NCI-H146 treated with DMSO at 0.1 percent for 48 hours (cell line): Measurements from ENCODE around the gene NIPAL4.
A peak's percentile ranks its signal among the peaks of the same experiment; 100 is the strongest.
"Not testable (repeated sequence)": the region's sequence is repeated elsewhere in the genome, so short reads cannot be mapped to it uniquely, and the experiment has no call there.

Source experiments
- DNase-seq: peaks from one replicate; lab custom pipeline; 2025; ENCODE audit not compliant: unreplicated experiment; lab: John Stamatoyannopoulos, UW

Gene NIPAL4

GRCh38 chr5:157463081-157463480, 3.1 kb downstream of the NIPAL4 start:
- no peak for DNase-seq

- DNase-seq, result no peak
These were observed 3.9 kb downstream of the NIPAL4 start for GRCh38 chr5:157463621-157464518.

- no peak for DNase-seq
These were observed 4.6 kb downstream of the NIPAL4 start for GRCh38 chr5:157464519-157465171.

- no peak for DNase-seq
These were observed 8.4 kb downstream of the NIPAL4 start for GRCh38 chr5:157468293-157468965.

GRCh38 chr5:157469073-157469472, 9.1 kb downstream of the NIPAL4 start:
- DNase-seq, result no peak

- DNase-seq, result no peak
These were observed 9.7 kb downstream of the NIPAL4 start for GRCh38 chr5:157469687-157470086.

GRCh38 chr5:157470631-157471030, 10.6 kb downstream of the NIPAL4 start:
- no peak for DNase-seq

- DNase-seq, result no peak
These were observed 11.7 kb downstream of the NIPAL4 start for GRCh38 chr5:157471709-157472108.

GRCh38 chr5:157473383-157474320, 13.6 kb downstream of the NIPAL4 start:
- no peak for DNase-seq

- DNase-seq, result no peak
These were observed 15.4 kb downstream of the NIPAL4 start for GRCh38 chr5:157475432-157475831.

- DNase-seq, result peak; percentile 32
These were observed 16.8 kb downstream of the NIPAL4 start for GRCh38 chr5:157476702-157477408.

- no peak for DNase-seq
These were observed 17.9 kb downstream of the NIPAL4 start for GRCh38 chr5:157477814-157478494.

- DNase-seq, result no peak
These were observed 18.7 kb downstream of the NIPAL4 start for GRCh38 chr5:157478726-157479125.

- DNase-seq, result no peak
These were observed 19.2 kb downstream of the NIPAL4 start for GRCh38 chr5:157479166-157479565.

GRCh38 chr5:157479612-157480510, 19.8 kb downstream of the NIPAL4 start:
- DNase-seq, result no peak

GRCh38 chr5:157481265-157481664, 21.3 kb downstream of the NIPAL4 start:
- DNase-seq, result no peak

- DNase-seq, result no peak
These were observed 21.7 kb downstream of the NIPAL4 start for GRCh38 chr5:157481666-157482065.

GRCh38 chr5:157482702-157483101, 22.7 kb downstream of the NIPAL4 start:
- not testable (repeated sequence) for DNase-seq
